IMR-90 (cell line): ENCODE data around the gene PLPPR3. TPM values are rescaled to one million over a fixed set of nuclear protein-coding genes. Genes with fewer than 3 reads are reported as not detected.

Experiments
- ATAC-seq: fragments of 200-7000 bp; cut with Tn5 transposase; 2 replicates; pipeline ENCODE4 v1.9.1; 2020; ENCODE audit warnings: low read depth, mild to moderate bottlenecking, moderate library complexity
- BruUV-seq: library from RNA; stranded (reverse); fragments of 400-500 nt; replicated peaks from 2 replicates; lab custom pipeline; 2021; lab: Mats Ljungman, UMichigan
- CTCF ChIA-PET: fragments of 300-600 bp; formaldehyde crosslinking; extraction: SDS; loops from one replicate; lab custom pipeline; 2021; ENCODE audit warnings: antibody characterized with exemption; lab: Yijun Ruan, JAX
- POLR2A ChIA-PET: fragments of 300-600 bp; sonication (Branson Sonifier 250); formaldehyde crosslinking; loops from one replicate; lab custom pipeline; 2022; ENCODE audit warnings: antibody characterized with exemption; ENCODE audit not compliant: unreplicated experiment; lab: Charles Lee
- DNase-seq: peaks from one replicate; pipeline ENCODE4 v3.0.0; 2013
- H2AFZ ChIP-seq: replicated peaks from 2 replicates; pipeline ENCODE3; 2013; ENCODE audit warnings: low read length, mild to moderate bottlenecking; ENCODE audit not compliant: poor library complexity
- H2AK5ac ChIP-seq: 2 replicates; pipeline ENCODE4 v1.6.1; 2013; ENCODE audit warnings: low read depth, low read length, inconsistent platforms
- H2AK9ac ChIP-seq: replicated peaks from 2 replicates; pipeline ENCODE3; 2013; ENCODE audit warnings: mild to moderate bottlenecking, low read depth, low read length, moderate library complexity; ENCODE audit not compliant: poor library complexity
- H2BK120ac ChIP-seq: 2 replicates; pipeline ENCODE4 v1.6.1; 2013; ENCODE audit warnings: low read depth, low read length, inconsistent platforms
- H2BK15ac ChIP-seq: 3 replicates; pipeline ENCODE4 v1.6.1; 2013; ENCODE audit warnings: low read depth, low read length, inconsistent platforms
- H2BK20ac ChIP-seq: 2 replicates; pipeline ENCODE4 v1.6.1; 2013; ENCODE audit warnings: low read depth, mild to moderate bottlenecking, inconsistent platforms, low read length, moderate library complexity
- H2BK5ac ChIP-seq: 2 replicates; pipeline ENCODE4 v1.6.1; 2013; ENCODE audit warnings: mild to moderate bottlenecking, low read depth, low read length, inconsistent platforms; ENCODE audit not compliant: poor library complexity, severe bottlenecking
- H3K14ac ChIP-seq: replicated peaks from 2 replicates; pipeline ENCODE4 v1.6.1; 2013; ENCODE audit warnings: low read depth, low read length, inconsistent platforms
- H3K18ac ChIP-seq: 2 replicates; pipeline ENCODE4 v1.6.1; 2013; ENCODE audit warnings: low read depth, low read length, control low read depth
- H3K23ac ChIP-seq: 2 replicates; pipeline ENCODE4 v1.6.1; 2013; ENCODE audit warnings: low read depth, low read length, inconsistent platforms
- H3K27ac ChIP-seq: 2 replicates; pipeline ENCODE4 v1.5.1; 2013; ENCODE audit warnings: mild to moderate bottlenecking, control low read depth, low read length; ENCODE audit not compliant: insufficient read depth
- H3K27me3 ChIP-seq: 2 replicates; pipeline ENCODE4 v1.6.1; 2013; ENCODE audit warnings: low read length; ENCODE audit not compliant: control insufficient read depth, insufficient read depth
- H3K36me3 ChIP-seq: 2 replicates; pipeline ENCODE4 v1.6.1; 2013; ENCODE audit warnings: low read length, mixed read lengths; ENCODE audit not compliant: control insufficient read depth, insufficient read depth
- H3K4ac ChIP-seq: 2 replicates; pipeline ENCODE4 v1.6.1; 2013; ENCODE audit warnings: low read depth, low read length, inconsistent platforms
- H3K4me1 ChIP-seq: 2 replicates; pipeline ENCODE4 v1.6.1; 2013; ENCODE audit warnings: low read length, mixed read lengths; ENCODE audit not compliant: control insufficient read depth, insufficient read depth
- H3K4me2 ChIP-seq: 2 replicates; pipeline ENCODE4 v1.6.1; 2013; ENCODE audit warnings: low read depth, mild to moderate bottlenecking, control low read depth, low read length, moderate library complexity
- H3K4me3 ChIP-seq: 2 replicates; pipeline ENCODE4 v1.5.1; 2013; ENCODE audit warnings: low read depth, mild to moderate bottlenecking, control low read depth, low read length, moderate library complexity; ENCODE audit not compliant: insufficient read depth
- H3K56ac ChIP-seq: 2 replicates; pipeline ENCODE4 v1.6.1; 2013; ENCODE audit warnings: low read length, inconsistent platforms; ENCODE audit not compliant: insufficient read depth; ENCODE audit errors: extremely low read depth
- H3K79me1 ChIP-seq, 2 experiments: 2 replicates each; pipeline ENCODE4 v1.6.1; 2013; ENCODE audit warnings: low read length in 2 of 2, inconsistent platforms in 1 of 2, low read depth in 1 of 2
- H3K9ac ChIP-seq: 2 replicates; pipeline ENCODE4 v1.6.1; 2013; ENCODE audit warnings: low read depth, low read length, control low read depth
- H3K9me1 ChIP-seq: 2 replicates; pipeline ENCODE4 v1.6.1; 2013; ENCODE audit warnings: low read length, inconsistent platforms; ENCODE audit not compliant: insufficient read depth
- H3K9me3 ChIP-seq: 2 replicates; pipeline ENCODE4 v1.6.1; 2013; ENCODE audit warnings: low read length; ENCODE audit not compliant: control insufficient read depth, insufficient read depth
- H4K20me1 ChIP-seq: 2 replicates; pipeline ENCODE4 v1.6.1; 2013; ENCODE audit warnings: low read length, inconsistent platforms; ENCODE audit not compliant: insufficient read depth
- H4K5ac ChIP-seq: 2 replicates; pipeline ENCODE4 v1.6.1; 2013; ENCODE audit warnings: mild to moderate bottlenecking, low read depth, low read length, control low read depth
- H4K8ac ChIP-seq, 2 experiments: 2 replicates each; pipeline ENCODE4 v1.6.1; 2013; ENCODE audit warnings: low read depth in 2 of 2, low read length in 2 of 2, control low read depth in 1 of 2, inconsistent platforms in 1 of 2
- H4K91ac ChIP-seq: 2 replicates; pipeline ENCODE4 v1.6.1; 2013; ENCODE audit warnings: low read depth, low read length, inconsistent platforms; ENCODE audit not compliant: insufficient read depth
- MAFK ChIP-seq: IDR thresholded peaks from 2 replicates; pipeline ENCODE4 v1.6.1; 2012; ENCODE audit warnings: low read depth, low read length, improper control_type of control experiment
- MAZ ChIP-seq: IDR thresholded peaks from 2 replicates; pipeline ENCODE4 v1.6.1; 2012; ENCODE audit warnings: low read depth, mild to moderate bottlenecking, low read length, improper control_type of control experiment, moderate library complexity, borderline replicate concordance
- RFX5 ChIP-seq: IDR thresholded peaks from 2 replicates; pipeline ENCODE4 v1.8.0; 2012; ENCODE audit warnings: low read depth, mild to moderate bottlenecking, low read length, moderate library complexity
- SMC3 ChIP-seq: fragments of 150-350 bp; IDR thresholded peaks from 2 replicates; pipeline ENCODE4 v1.6.1; 2016; ENCODE audit warnings: low read depth, mild to moderate bottlenecking, antibody characterized with exemption, low read length, moderate library complexity
- WGBS, 2 experiments: methylation state at CpG; one replicate each; pipeline versions ENCODE4 v1.1.5 to v1.1.7; 2013; ENCODE audit warnings: missing lambda C conversion rate in 2 of 2; ENCODE audit not compliant: insufficient read length in 1 of 2; ENCODE audit errors: extremely low coverage in 2 of 2; 5-methylcytosine and 5-hydroxymethylcytosine counted together
- dilution Hi-C: fragments of 300-500 bp; cut with HindIII; formaldehyde crosslinking; loops from one replicate; pipeline ENCODE4 v1.14.3; 2018; ENCODE audit warnings: low sequenced_read_pairs; ENCODE audit not compliant: unreplicated experiment
- in situ Hi-C: fragments of 300-500 bp; cut with MboI; formaldehyde crosslinking; loops from 3 replicates; pipeline ENCODE4 v1.14.3; 2019; ENCODE audit warnings: low sequenced_read_pairs, inconsistent platforms, mixed read lengths
- intact Hi-C: fragments of 100-400 bp; cut with micrococcal nuclease; formaldehyde crosslinking; loops from 2 replicates; pipeline ENCODE4 v1.10.0; 2022
- polyA plus RNA-seq, 3 experiments: library from polyadenylated mRNA; depleted of rRNA; stranded (reverse); fragments of >200 nt; gene quantifications; 2 replicates each; pipeline ENCODE4 v1.2.3, GENCODE V29; 2012; ENCODE audit warnings: low replicate concordance in 1 of 3
- total RNA-seq: library from RNA; depleted of rRNA; stranded (reverse); fragments of >200 nt; gene quantifications from 2 replicates; pipeline ENCODE4 v1.2.3, GENCODE V29; 2012

The PLPPR3 gene
- total and polyA plus RNA-seq, 2 of the 4 experiments (the other 2 are of a cell fraction) = 0.36 to 1.2 TPM

GRCh38 chr19:867301-867793 lies 45.6 kb upstream of the PLPPR3 start:
- H3K36me3 ChIP-seq = peaks cover 16% of the 10 kb centered on the region
- no peak overlapping the region for H3K18ac ChIP-seq
- ATAC-seq = no peak
- in situ Hi-C loops = no loop called here
- dilution Hi-C loops = no loop called here
- H3K4ac ChIP-seq = no peak overlapping the region
- no peaks in the 10 kb centered on the region for H3K27me3 ChIP-seq
- peak overlapping the region; percentile 72 for H2AK9ac ChIP-seq
- H2AFZ ChIP-seq = no peak overlapping the region
- no peak overlapping the region for H3K27ac ChIP-seq
- 91% methylated on average over 8 of the region's 16 CpGs; no CpG with 5 or more reads in 1 of the 2 experiments for WGBS, 2 experiments
- no peaks in the 10 kb centered on the region for H3K9me3 ChIP-seq
- ChIA-PET POLR2A (no interaction called here), CTCF (no interaction called here)
- TF ChIP-seq MAZ = no peak
- TF ChIP-seq RFX5 = no peak
- TF ChIP-seq MAFK = no peak
- no peak for TF ChIP-seq SMC3
- H3K23ac ChIP-seq = no peak overlapping the region
- H2AK5ac ChIP-seq = peak overlapping the region; percentile 21; the same call in 1 of the 2 replicates
- no TSS peak for BruUV-seq
- H3K56ac ChIP-seq = no peak overlapping the region
- H2BK120ac ChIP-seq = no peak overlapping the region
- H4K5ac ChIP-seq = no peak overlapping the region
- H4K8ac ChIP-seq = peak overlapping the region in 1 of 2 experiments; percentile 39; a peak in 1 of 4 replicates
- H3K79me1 ChIP-seq = peaks cover 7 to 22% of the 10 kb centered on the region in 2 experiments; a peak in 2 of 4 replicates
- no peak for DNase-seq
- H2BK20ac ChIP-seq = no peak overlapping the region
- H2BK15ac ChIP-seq = no peak overlapping the region
- no peak overlapping the region for H4K91ac ChIP-seq
- no peak overlapping the region for H3K14ac ChIP-seq
- no peak overlapping the region for H2BK5ac ChIP-seq
- H3K9ac ChIP-seq = no peak overlapping the region
- intact Hi-C loops = loop anchor here (5.0 to 10.0 kb wide), 3 partner anchors 45 to 203 kb away; partner anchors contain the start of genes R3HDM4, RNF126 and WDR18
- H3K9me1 ChIP-seq = no peaks in the 10 kb centered on the region; the same call in 1 of the 2 replicates
- no peak overlapping the region for H3K4me2 ChIP-seq
- H4K20me1 ChIP-seq = peaks cover 16% of the 10 kb centered on the region
- peaks cover 22% of the 10 kb centered on the region for H3K4me1 ChIP-seq
- H3K4me3 ChIP-seq = no peak overlapping the region
